Activated CD4-positive, alpha-beta memory T cell treated with anti-CD3 and anti-CD28 coated beads for 36 hours (primary cell): Measurements from ENCODE around the gene HIRIP3. TPM values are rescaled to one million over a fixed set of nuclear protein-coding genes. Genes with fewer than 3 reads are reported as not detected.
"Not testable (repeated sequence)": the region's sequence is repeated elsewhere in the genome, so short reads cannot be mapped to it uniquely, and the experiment has no call there.

Experiments used
- CTCF ChIA-PET: fragments of 350-600 bp; sonication (Branson Sonifier 250); formaldehyde crosslinking; loops from one replicate; lab custom pipeline; 2021; ENCODE audit warnings: antibody characterized with exemption, inconsistent platforms; lab: Charles Lee
- POLR2A ChIA-PET: fragments of 350-600 bp; sonication (Branson Sonifier 250); formaldehyde crosslinking; loops from one replicate; lab custom pipeline; 2021; ENCODE audit warnings: antibody characterized with exemption; lab: Charles Lee
- DNase-seq: peaks from one replicate; pipeline ENCODE4 v3.0.0-alpha.2; 2020
- H3K27ac Mint-ChIP-seq: one replicate; pipeline ENCODE4 v1.8.0; 2021; ENCODE audit warnings: mixed read lengths
- H3K27me3 Mint-ChIP-seq: one replicate; pipeline ENCODE4 v1.8.0; 2021; ENCODE audit warnings: mixed read lengths
- H3K36me3 Mint-ChIP-seq: one replicate; pipeline ENCODE4 v1.8.0; 2021; ENCODE audit warnings: mixed read lengths
- H3K4me1 Mint-ChIP-seq: one replicate; pipeline ENCODE4 v1.8.0; 2021; ENCODE audit warnings: low read depth, mixed read lengths
- H3K4me3 Mint-ChIP-seq: one replicate; pipeline ENCODE4 v1.8.0; 2021; ENCODE audit warnings: mild to moderate bottlenecking, mixed read lengths
- H3K9me3 Mint-ChIP-seq: one replicate; pipeline ENCODE4 v1.8.0; 2021; ENCODE audit warnings: mixed read lengths
- intact Hi-C: fragments of 100-400 bp; cut with micrococcal nuclease; formaldehyde crosslinking; loops from one replicate; pipeline ENCODE4 v1.15.1; 2023
- total RNA-seq, 2 experiments: library from RNA; stranded (reverse); gene quantifications; one replicate each; pipeline ENCODE4 v1.2.3, GENCODE V29; 2021

HIRIP3 gene
- total RNA-seq, 2 experiments from 2014 or later, result 40.5 to 40.6 TPM

GRCh38 chr16:30027588-30028437 lies 32.4 kb upstream of the HIRIP3 start:
- no peaks in the 10 kb centered on the region for H3K9me3 Mint-ChIP-seq
- H3K4me1 Mint-ChIP-seq, result peaks cover 8% of the 10 kb centered on the region
- intact Hi-C loops, result no loop called here
- DNase-seq, result no peak
- peaks cover 54% of the 10 kb centered on the region for H3K27me3 Mint-ChIP-seq
- ChIA-PET CTCF (interaction anchor here (0.8 kb wide), 1 partner anchor 327 kb away, joined by 3 read pairs; no protein-coding TSS in a partner anchor), POLR2A (no interaction called here)
- no peak overlapping the region for H3K27ac Mint-ChIP-seq
- H3K36me3 Mint-ChIP-seq, result no peaks in the 10 kb centered on the region
- H3K4me3 Mint-ChIP-seq, result no peak overlapping the region

DNA sequence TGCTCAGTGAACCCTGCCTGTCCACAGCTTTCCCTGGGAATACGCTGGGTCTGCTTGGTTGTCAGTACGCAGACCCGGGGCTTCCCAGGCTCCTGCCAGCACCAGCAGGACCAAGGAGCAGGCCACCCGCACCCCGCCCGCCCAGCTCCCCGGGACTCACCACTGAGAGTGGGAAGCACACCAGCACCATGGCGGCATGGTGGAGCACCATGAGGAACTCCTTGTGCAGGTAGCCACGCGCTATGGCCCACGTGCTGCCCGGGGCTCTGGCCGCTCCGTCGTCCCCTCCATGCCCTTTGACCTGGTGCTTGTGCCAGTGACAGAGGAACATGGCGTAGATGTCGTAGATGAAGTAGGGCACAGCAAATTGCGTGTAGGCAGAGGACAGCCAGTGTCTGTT lies 31.0 kb upstream of the HIRIP3 start:
- Mint-ChIP-seq H3K9me3 (no peaks in the 10 kb centered on the region), H3K36me3 (no peaks in the 10 kb centered on the region), H3K4me3 (no peak overlapping the region), H3K4me1 (peaks cover 1% of the 10 kb centered on the region), H3K27me3 (peaks cover 45% of the 10 kb centered on the region), H3K27ac (no peak overlapping the region)
- POLR2A ChIA-PET, result no interaction called here
- CTCF ChIA-PET, result no interaction called here
- DNase-seq, result no peak
- intact Hi-C loops, result no loop called here

- Mint-ChIP-seq H3K36me3 (no peaks in the 10 kb centered on the region), H3K27me3 (peaks cover 44% of the 10 kb centered on the region), H3K4me3 (no peak overlapping the region), H3K9me3 (no peaks in the 10 kb centered on the region), H3K27ac (no peak overlapping the region), H3K4me1 (peaks cover 4% of the 10 kb centered on the region)
- intact Hi-C loops, result no loop called here
- ChIA-PET POLR2A (no interaction called here), CTCF (no interaction called here)
- DNase-seq, result no peak
Observed at GRCh38 chr16:30025574-30025973, 30.2 kb upstream of the HIRIP3 start.

DNA sequence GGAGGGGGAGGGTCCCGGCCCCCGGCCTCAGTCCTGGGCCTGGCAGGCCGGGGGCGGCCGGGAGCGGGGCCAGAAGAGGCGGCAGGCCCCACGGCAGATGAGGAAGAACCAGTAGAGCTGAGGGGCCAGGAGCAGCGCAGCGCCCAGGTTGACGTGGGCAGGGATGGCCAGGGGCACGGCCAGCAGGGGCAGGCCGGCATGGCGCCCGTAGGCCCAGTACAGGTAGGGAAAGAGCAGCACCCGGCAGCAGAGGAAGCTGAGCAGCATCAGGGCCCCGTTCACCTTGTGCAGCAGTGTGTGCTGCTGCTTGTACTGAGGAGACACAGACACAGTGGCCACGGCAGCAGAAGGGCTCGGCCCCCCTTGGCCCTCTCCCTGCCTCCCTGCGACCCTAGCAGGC lies 29.7 kb upstream of the HIRIP3 start:
- Mint-ChIP-seq H3K36me3 (no peaks in the 10 kb centered on the region), H3K9me3 (no peaks in the 10 kb centered on the region), H3K27me3 (peaks cover 42% of the 10 kb centered on the region), H3K4me3 (no peak overlapping the region), H3K27ac (no peak overlapping the region), H3K4me1 (peaks cover 4% of the 10 kb centered on the region)
- DNase-seq, result no peak
- intact Hi-C loops, result no loop called here
- ChIA-PET POLR2A (no interaction called here), CTCF (no interaction called here)

GRCh38 chr16:30024451-30024850 lies 29.0 kb upstream of the HIRIP3 start:
- Mint-ChIP-seq H3K4me1 (peaks cover 4% of the 10 kb centered on the region), H3K36me3 (no peaks in the 10 kb centered on the region), H3K27ac (no peak overlapping the region), H3K4me3 (no peak overlapping the region), H3K9me3 (no peaks in the 10 kb centered on the region), H3K27me3 (peaks cover 34% of the 10 kb centered on the region)
- ChIA-PET CTCF (no interaction called here), POLR2A (no interaction called here)
- intact Hi-C loops, result loop anchor here (5.0 kb wide), 1 partner anchor 162 kb away; the partner anchor contains the start of gene CDIPT
- DNase-seq, result no peak

DNA sequence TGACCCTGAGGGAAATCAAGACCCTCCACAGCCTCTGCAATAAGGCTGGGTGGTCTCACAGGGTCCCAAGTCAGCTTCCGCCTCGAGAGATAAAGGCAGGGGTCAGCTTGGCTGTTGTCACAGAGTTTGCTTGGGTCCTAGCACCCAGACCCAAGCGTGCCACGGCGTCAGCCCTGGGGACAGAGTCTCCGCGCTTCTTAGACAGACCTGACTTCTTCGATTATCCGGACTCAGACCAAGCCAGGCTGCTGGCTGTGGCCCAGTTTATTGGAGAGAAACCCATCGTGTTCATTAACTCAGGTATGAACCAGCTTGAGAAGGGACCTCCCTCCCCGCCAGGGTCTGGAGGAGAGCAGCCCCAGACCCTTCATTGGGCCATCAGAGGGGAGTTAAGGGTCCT lies 28.2 kb upstream of the HIRIP3 start:
- H3K9me3 Mint-ChIP-seq, result no peaks in the 10 kb centered on the region
- no peak for DNase-seq
- H3K36me3 Mint-ChIP-seq, result no peaks in the 10 kb centered on the region
- peaks cover 4% of the 10 kb centered on the region for H3K4me1 Mint-ChIP-seq
- intact Hi-C loops, result loop anchor here (5.0 kb wide), 1 partner anchor 161 kb away; the partner anchor contains the start of gene CDIPT
- H3K4me3 Mint-ChIP-seq, result no peak overlapping the region
- no peak overlapping the region for H3K27ac Mint-ChIP-seq
- H3K27me3 Mint-ChIP-seq, result peaks cover 26% of the 10 kb centered on the region
- ChIA-PET CTCF (interaction anchor here (1.5 to 2.0 kb wide), 2 partner anchors 8 to 32 kb away, joined by 5 to 22 read pairs; partner anchors contain the start of gene TLCD3B), POLR2A (interaction anchor here (0.8 kb wide), 1 partner anchor 217 kb away, joined by 3 read pairs; the partner anchor contains the start of gene MAZ)

DNA sequence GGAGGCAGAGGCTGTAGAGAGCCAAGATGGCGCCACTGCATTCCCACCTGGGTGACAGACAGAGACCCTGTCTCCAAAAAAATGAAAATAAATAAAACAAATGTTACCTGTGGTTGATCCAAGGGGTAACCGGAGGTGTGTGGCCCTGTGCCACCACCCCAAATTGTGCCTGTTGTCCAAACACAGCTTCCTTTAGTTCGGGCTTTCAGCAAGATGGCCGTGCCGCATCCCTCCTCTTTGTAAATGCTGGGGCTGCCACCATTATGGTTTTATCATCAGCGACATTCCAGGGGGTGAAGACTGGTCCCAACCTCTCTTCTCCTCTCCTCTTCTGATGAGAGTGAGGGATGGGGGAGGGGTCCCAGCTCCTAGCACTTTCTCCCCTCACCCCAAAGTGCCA lies 27.5 kb upstream of the HIRIP3 start, which contains the start of gene C16orf92:
TSS of gene C16orf92 (plus strand) at position 312 of the 400 bp plus-strand sequence. CDS start 143 bp downstream, outside the sequence.
- DNase-seq, result no peak
- no peaks in the 10 kb centered on the region for H3K36me3 Mint-ChIP-seq
- intact Hi-C loops, result loop anchor here (5.0 kb wide), 1 partner anchor 161 kb away; the partner anchor contains the start of gene CDIPT
- H3K4me1 Mint-ChIP-seq, result peaks cover 4% of the 10 kb centered on the region
- peaks cover 20% of the 10 kb centered on the region for H3K27me3 Mint-ChIP-seq
- CTCF ChIA-PET, result interaction anchor here (1.0 to 2.0 kb wide), 3 partner anchors 9 to 33 kb away, joined by 3 to 22 read pairs (median 5); partner anchors contain the start of gene TLCD3B
- H3K27ac Mint-ChIP-seq, result no peak within 1 kb of the TSS
- POLR2A ChIA-PET, result interaction anchor here (0.8 kb wide), 1 partner anchor 216 kb away, joined by 3 read pairs; the partner anchor contains the start of gene MAZ
- H3K9me3 Mint-ChIP-seq, result no peaks in the 10 kb centered on the region
- H3K4me3 Mint-ChIP-seq, result no peak within 1 kb of the TSS

- intact Hi-C loops, result no loop called here
- no peak overlapping the region for H3K4me3 Mint-ChIP-seq
- H3K36me3 Mint-ChIP-seq, result no peaks in the 10 kb centered on the region
- peaks cover 3% of the 10 kb centered on the region for H3K27me3 Mint-ChIP-seq
- ChIA-PET POLR2A (no interaction called here), CTCF (interaction anchor here (1.0 to 5.4 kb wide), 4 partner anchors 13 to 327 kb away, joined by 3 to 25 read pairs (median 3); partner anchors contain the start of genes INO80E and TLCD3B)
- H3K4me1 Mint-ChIP-seq, result peaks cover 4% of the 10 kb centered on the region
- no peaks in the 10 kb centered on the region for H3K9me3 Mint-ChIP-seq
- DNase-seq, result no peak
- no peak overlapping the region for H3K27ac Mint-ChIP-seq
Observed at GRCh38 chr16:30018731-30019158, 23.3 kb upstream of the HIRIP3 start.

GRCh38 chr16:30017937-30018336 lies 22.5 kb upstream of the HIRIP3 start:
- H3K9me3 Mint-ChIP-seq, H3K4me1 Mint-ChIP-seq, H3K36me3 Mint-ChIP-seq, intact Hi-C loops, H3K27ac Mint-ChIP-seq, H3K4me3 Mint-ChIP-seq, DNase-seq, H3K27me3 Mint-ChIP-seq: not testable (repeated sequence)
- CTCF ChIA-PET, result interaction anchor here (0.6 to 5.4 kb wide), 8 partner anchors 13 to 391 kb away, joined by 3 to 25 read pairs (median 3); partner anchors contain the start of genes INO80E and TLCD3B
- POLR2A ChIA-PET, result interaction anchor here (0.6 kb wide), 1 partner anchor 68 kb away, joined by 3 read pairs; no protein-coding TSS in a partner anchor

- peaks cover 3% of the 10 kb centered on the region for H3K27me3 Mint-ChIP-seq
- CTCF ChIA-PET, result interaction anchor here (0.6 to 5.4 kb wide), 4 partner anchors 15 to 392 kb away, joined by 3 to 25 read pairs (median 4); partner anchors contain the start of genes INO80E and TLCD3B
- no peak for DNase-seq
- H3K4me1 Mint-ChIP-seq, result peaks cover 4% of the 10 kb centered on the region
- no peak overlapping the region for H3K27ac Mint-ChIP-seq
- intact Hi-C loops, result no loop called here
- H3K9me3 Mint-ChIP-seq, result no peaks in the 10 kb centered on the region
- POLR2A ChIA-PET, result no interaction called here
- no peak overlapping the region for H3K4me3 Mint-ChIP-seq
- no peaks in the 10 kb centered on the region for H3K36me3 Mint-ChIP-seq
Observed at GRCh38 chr16:30017277-30017656, 21.9 kb upstream of the HIRIP3 start.

DNA sequence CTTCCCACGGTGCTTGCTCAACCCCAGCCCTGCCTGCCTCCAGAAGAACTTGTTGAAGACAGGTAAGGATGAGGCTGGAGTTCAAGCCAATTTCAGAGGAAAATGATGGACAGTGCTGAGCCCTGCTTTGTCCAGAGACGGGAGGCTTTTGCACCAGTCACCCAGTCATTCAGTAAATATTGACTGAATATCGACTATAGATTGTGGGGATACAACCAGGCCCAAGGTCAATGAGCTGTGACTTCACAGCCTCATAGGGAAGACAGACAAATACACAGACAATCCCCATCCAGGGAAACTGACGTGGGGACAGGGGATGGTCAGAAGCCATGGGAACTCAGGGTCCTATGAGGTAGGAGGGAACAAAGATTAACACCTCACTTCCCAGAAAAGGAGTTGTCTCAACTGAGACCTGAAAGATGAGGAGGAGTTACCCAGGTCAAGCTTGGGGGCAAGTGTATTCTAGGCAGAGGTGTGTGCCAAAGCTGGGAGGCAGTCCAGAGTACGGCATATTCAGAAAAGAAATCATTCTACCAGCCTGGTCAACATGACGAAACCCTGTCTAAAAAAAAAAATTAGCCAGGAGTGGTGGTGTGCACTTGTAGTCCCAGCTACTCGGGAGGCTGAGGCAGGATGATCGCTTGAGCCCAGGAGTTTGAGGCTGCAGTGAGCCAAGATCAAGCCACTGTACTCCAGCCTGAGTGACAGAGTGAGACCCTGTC lies 21.3 kb upstream of the HIRIP3 start:
- H3K4me3 Mint-ChIP-seq, result no peak overlapping the region
- no peaks in the 10 kb centered on the region for H3K36me3 Mint-ChIP-seq
- CTCF ChIA-PET, result interaction anchor here (1.1 to 5.4 kb wide), 2 partner anchors 15 to 325 kb away, joined by 3 to 25 read pairs; partner anchors contain the start of gene TLCD3B
- intact Hi-C loops, result no loop called here
- no peak overlapping the region for H3K27ac Mint-ChIP-seq
- POLR2A ChIA-PET, result no interaction called here
- no peak for DNase-seq
- peaks cover 7% of the 10 kb centered on the region for H3K27me3 Mint-ChIP-seq
- H3K9me3 Mint-ChIP-seq, result no peaks in the 10 kb centered on the region
- peaks cover 8% of the 10 kb centered on the region for H3K4me1 Mint-ChIP-seq
